Ovary (tissue), 9 donors: Measurements from ENCODE around the gene EIF4E1B. TPM values are rescaled to one million over a fixed set of nuclear protein-coding genes. Genes with fewer than 3 reads are reported as not detected.

Source experiments
- DNase-seq, 5 donors: peaks; one replicate each; pipeline ENCODE4 v3.0.0-alpha.2; 2019 to 2020
- H3K27ac ChIP-seq, 2 donors: fragments of 200-600 bp; one replicate each; pipeline versions ENCODE4 v1.5.1 to v1.8.0; 2019 to 2022
- H3K27me3 ChIP-seq: fragments of 200-600 bp; one replicate; pipeline ENCODE4 v1.8.0; 2022
- H3K36me3 ChIP-seq: fragments of 200-600 bp; sonication (generic); one replicate; pipeline ENCODE4 v1.5.1; 2019
- H3K4me1 ChIP-seq: one replicate; pipeline ENCODE4 v1.8.1; 2013; ENCODE audit warnings: mild to moderate bottlenecking, moderate library complexity; ENCODE audit not compliant: insufficient read depth
- H3K4me3 ChIP-seq: fragments of 200-600 bp; sonication (generic); one replicate; pipeline ENCODE4 v1.5.1; 2017
- H3K9me3 ChIP-seq, 2 donors: fragments of 200-600 bp in 1 of 2; sonication (generic) in 1 of 2; one replicate each; pipeline versions ENCODE4 v1.5.1 to v1.8.1; 2013 to 2019; ENCODE audit warnings: mild to moderate bottlenecking in 1 of 2, moderate library complexity in 1 of 2
- EP300 ChIP-seq: sonication (generic); formaldehyde crosslinking; IDR thresholded peaks from one replicate; pipeline ENCODE4 v1.6.1; 2017; ENCODE audit warnings: antibody characterized with exemption
- POLR2A ChIP-seq: fragments of 450-650 bp; IDR thresholded peaks from one replicate; pipeline ENCODE4 v1.6.1; 2017; ENCODE audit warnings: antibody characterized with exemption, mild to moderate bottlenecking, moderate library complexity
- WGBS, 3 donors: extraction: QIAGEN DNeasy Blood & Tissue Kit in 1 of 3; methylation state at CpG; one replicate each; pipeline versions ENCODE4 v1.1.5 to v1.1.7; 2013 to 2017; 5-methylcytosine and 5-hydroxymethylcytosine counted together
- intact Hi-C, 4 donors: fragments of 100-400 bp; cut with DNase I; formaldehyde crosslinking; loops; one replicate each; pipeline versions ENCODE4 v1.11.0 to v1.15.1; 2022 to 2023
- polyA plus RNA-seq, 2 donors: library from polyadenylated mRNA; stranded (reverse); fragments of 200-250 nt in 1 of 2; fragments of 350-450 nt in 1 of 2; fragmentation: Illumina TruSeq in 1 of 2; extraction: RNeasy Lipid Tissue Mini Kit (QIAGEN cat#74804) in 1 of 2; gene quantifications; one replicate each; pipeline ENCODE4 v1.2.3, GENCODE V29; 2013 to 2014
- total RNA-seq, 7 donors: library from RNA; depleted of rRNA in 2 of 7; stranded (reverse); fragments of >200 nt in 2 of 7; fragmentation: NEBNext Ultra II Directional in 3 of 7; extraction: Animal tissue kit (Norgen Biotek cat#: 25700) in 3 of 7; gene quantifications; one replicate each; pipeline versions ENCODE4 v1.1.0 to v1.2.4, GENCODE V29; 2016 to 2023
- TF ChIP-seq, protein P1 (sequence below), 3 donors: fragments of 450-650 bp in 2 of 3; fragments of 200-600 bp in 1 of 3; IDR thresholded peaks; one replicate each; pipeline versions ENCODE4 v1.5.1 to v1.8.0; 2016 to 2022; ENCODE audit warnings: antibody characterized with exemption in 3 of 3, mild to moderate bottlenecking in 1 of 3
- donor health status: DM: no; HTN: no; CAD: no; lungs with moderate emphysema.
- donor health status: DM: no; HTN: no; CAD: no.
- donor health status: Bipolar disorder and iron deficiency.
- donor health status: DM: yes; HTN: yes; CAD: no.
- donor health status: DM: no; HTN: no; CAD: no.
- donor health status: DM: yes; HTN: yes; CAD: no.

The EIF4E1B gene
- total and polyA plus RNA-seq, 9 donors, result 0.61 TPM; not detected in 8

DNA sequence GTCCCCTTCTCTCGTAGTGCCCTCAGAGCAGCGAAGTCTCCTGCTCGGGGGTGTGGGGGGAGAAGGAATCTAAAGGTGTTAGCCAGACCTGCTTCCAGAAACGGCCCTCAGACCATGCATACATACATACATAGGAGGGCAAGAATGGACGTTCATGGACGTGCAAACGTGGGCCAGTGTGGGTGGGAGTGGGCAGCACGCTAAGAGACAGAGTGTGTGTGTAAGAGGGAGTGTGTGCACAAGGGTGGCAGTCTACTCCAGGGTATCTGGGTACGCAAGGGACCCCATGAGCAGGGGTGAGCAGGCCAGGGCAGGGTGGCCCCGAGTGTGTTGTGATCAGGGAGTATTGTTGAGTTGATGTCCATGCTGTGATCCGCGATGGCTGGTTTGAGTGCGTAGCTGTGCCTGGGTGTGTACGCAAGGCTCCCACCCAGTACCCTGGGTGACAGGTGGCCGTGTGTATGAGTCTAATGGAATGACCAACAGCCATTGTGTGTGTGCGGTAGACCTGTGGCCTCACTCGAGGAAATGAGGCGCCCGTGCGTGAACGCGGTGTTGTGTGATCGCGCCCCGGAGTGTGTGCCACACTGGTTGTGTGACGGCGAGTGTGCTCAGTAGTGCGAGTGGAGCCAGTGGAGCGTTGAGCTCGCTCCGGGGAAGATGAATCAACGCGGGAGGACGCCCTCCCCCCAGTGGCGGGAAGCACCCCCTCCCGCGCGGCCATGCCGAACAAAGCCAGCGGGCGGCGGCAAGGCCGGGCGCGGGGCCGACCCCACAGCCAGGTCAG is 21.3 kb upstream of the EIF4E1B start:
- TF ChIP-seq POLR2A (no peak), EP300 (no peak)
- TF ChIP-seq, protein P1, sequence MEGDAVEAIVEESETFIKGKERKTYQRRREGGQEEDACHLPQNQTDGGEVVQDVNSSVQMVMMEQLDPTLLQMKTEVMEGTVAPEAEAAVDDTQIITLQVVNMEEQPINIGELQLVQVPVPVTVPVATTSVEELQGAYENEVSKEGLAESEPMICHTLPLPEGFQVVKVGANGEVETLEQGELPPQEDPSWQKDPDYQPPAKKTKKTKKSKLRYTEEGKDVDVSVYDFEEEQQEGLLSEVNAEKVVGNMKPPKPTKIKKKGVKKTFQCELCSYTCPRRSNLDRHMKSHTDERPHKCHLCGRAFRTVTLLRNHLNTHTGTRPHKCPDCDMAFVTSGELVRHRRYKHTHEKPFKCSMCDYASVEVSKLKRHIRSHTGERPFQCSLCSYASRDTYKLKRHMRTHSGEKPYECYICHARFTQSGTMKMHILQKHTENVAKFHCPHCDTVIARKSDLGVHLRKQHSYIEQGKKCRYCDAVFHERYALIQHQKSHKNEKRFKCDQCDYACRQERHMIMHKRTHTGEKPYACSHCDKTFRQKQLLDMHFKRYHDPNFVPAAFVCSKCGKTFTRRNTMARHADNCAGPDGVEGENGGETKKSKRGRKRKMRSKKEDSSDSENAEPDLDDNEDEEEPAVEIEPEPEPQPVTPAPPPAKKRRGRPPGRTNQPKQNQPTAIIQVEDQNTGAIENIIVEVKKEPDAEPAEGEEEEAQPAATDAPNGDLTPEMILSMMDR (IDR thresholded peaks at IDR 0.05), result no peak
- no peaks in the 10 kb centered on the region for H3K9me3 ChIP-seq
- peak overlapping the region; percentile 11 for H3K4me3 ChIP-seq
- H3K27ac ChIP-seq, result no peak overlapping the region
- 22 to 32% (median 25%) methylated on average over 39 to 46 of the region's 46 CpGs for WGBS, 3 donors
- no peaks in the 10 kb centered on the region for H3K36me3 ChIP-seq
- intact Hi-C loops, result no loop called here
- peaks cover 2% of the 10 kb centered on the region for H3K27me3 ChIP-seq
- DNase-seq, result no peak
- H3K4me1 ChIP-seq, result peaks cover 4% of the 10 kb centered on the region

DNA sequence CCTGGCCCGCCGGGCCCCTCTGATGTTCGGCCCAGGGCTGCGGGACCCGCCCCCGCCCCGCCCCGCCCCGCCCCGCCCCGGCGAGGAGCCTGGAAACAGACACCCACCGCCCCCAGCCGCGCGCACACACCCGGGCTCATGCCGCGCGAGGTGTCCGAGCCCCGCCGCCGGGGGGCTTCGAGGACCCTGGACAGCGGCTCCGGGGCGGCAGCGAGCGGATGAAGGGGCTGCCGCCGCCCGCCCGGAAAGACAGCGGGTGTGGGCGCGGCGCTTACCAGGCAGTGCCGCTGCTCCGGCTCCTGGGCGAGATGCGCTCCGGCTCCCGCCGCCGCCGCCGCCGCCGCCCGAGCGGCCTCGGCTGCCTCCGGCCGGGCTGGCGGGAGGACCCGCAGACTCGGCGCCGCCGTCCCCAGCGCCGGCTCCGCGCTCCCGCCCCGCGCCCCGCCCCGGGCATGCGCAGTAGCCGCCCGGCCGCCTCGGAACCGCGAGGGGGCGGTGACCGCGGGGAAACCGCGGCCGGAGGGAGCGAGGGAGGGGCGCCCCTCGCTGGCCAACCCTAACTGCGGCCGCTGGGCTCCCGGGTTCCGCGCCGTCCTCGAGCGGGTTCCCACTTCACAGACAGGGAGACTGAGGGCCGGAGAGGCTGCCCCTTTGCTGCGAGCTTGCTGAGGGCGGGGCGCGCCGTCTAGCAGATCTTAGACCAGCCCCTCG is 20.6 kb upstream of the EIF4E1B start, which contains the start of gene GPRIN1:
Gene GPRIN1 (minus strand): TSS at position 433 of the 711 bp plus-strand sequence. CDS start 10,322 bp downstream, outside the sequence.
- intact Hi-C loops, result no loop called here
- Histone ChIP-seq H3K4me1 (peaks cover 4% of the 10 kb centered on the region), H3K4me3 (peak within 1 kb of the TSS; percentile 11), H3K27me3 (peaks cover 2% of the 10 kb centered on the region), H3K27ac (no peak within 1 kb of the TSS), H3K9me3 (no peaks in the 10 kb centered on the region), H3K36me3 (no peaks in the 10 kb centered on the region)
- TF ChIP-seq, protein P1 (IDR thresholded peaks at IDR 0.05), result no peak
- no peak for TF ChIP-seq POLR2A
- no peak for TF ChIP-seq EP300
- DNase-seq, result no peak
- WGBS, 3 donors, result 0 to 2% (median 1%) methylated on average over 22 to 101 of the region's 101 CpGs

DNA sequence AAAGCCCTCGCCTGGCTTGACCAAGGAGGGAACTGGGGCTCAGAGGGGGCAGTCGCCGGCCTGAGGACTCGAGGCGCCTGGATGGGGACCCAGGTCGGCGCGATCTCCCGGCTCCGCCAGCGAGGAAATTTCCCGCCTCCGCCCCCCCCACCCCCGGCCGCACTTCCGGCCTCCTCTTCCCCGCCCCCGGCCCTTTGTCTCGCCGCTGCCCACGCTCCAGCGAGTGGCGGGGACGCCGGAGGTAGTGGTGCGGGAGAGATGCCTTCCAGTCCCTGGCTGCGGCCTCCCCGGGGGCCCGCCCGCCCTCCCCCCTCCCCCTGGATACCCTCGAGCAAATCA is 20.1 kb upstream of the EIF4E1B start:
- Histone ChIP-seq H3K27ac (no peak overlapping the region), H3K9me3 (no peaks in the 10 kb centered on the region), H3K36me3 (no peaks in the 10 kb centered on the region), H3K27me3 (peaks cover 2% of the 10 kb centered on the region), H3K4me3 (peak overlapping the region; percentile 11), H3K4me1 (peaks cover 4% of the 10 kb centered on the region)
- no peak for TF ChIP-seq EP300
- TF ChIP-seq POLR2A, result no peak
- TF ChIP-seq, protein P1 (IDR thresholded peaks at IDR 0.05), result no peak
- DNase-seq, result no peak
- 1 to 4% (median 2%) methylated on average over 10 to 31 of the region's 31 CpGs for WGBS, 3 donors
- intact Hi-C loops, result no loop called here

DNA sequence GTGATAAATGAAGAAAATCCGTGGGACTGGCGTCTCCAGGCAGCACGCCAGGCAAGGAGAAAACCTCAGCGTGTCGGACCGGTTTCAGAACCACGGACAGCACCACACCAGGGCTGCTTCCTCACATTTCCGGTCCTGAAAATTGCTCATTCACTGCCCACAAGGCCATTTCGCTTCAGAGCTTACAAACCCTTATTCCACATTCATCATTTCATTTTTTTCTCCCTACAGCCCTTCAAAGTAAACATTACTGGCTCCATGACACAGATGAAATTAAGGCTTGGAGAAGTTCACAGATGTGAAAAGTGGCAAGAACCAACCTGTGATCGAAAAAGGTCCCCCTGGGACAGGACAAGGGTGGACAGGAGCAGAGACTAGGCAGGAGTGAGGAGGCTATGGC is 19.0 kb upstream of the EIF4E1B start:
- H3K9me3 ChIP-seq, result no peaks in the 10 kb centered on the region
- peak; percentile 62 to 87 (median 81) for DNase-seq
- H3K27ac ChIP-seq, result no peak overlapping the region
- peaks cover 4% of the 10 kb centered on the region for H3K4me1 ChIP-seq
- H3K27me3 ChIP-seq, result peaks cover 2% of the 10 kb centered on the region
- TF ChIP-seq POLR2A (no peak), EP300 (no peak)
- TF ChIP-seq, protein P1 (IDR thresholded peaks at IDR 0.05), result no peak
- no peak overlapping the region for H3K4me3 ChIP-seq
- 9 to 10% (median 10%) methylated on average over 10 of the region's 10 CpGs for WGBS, 3 donors
- intact Hi-C loops, result no loop called here
- H3K36me3 ChIP-seq, result no peaks in the 10 kb centered on the region
